ENCODE results near the gene PNPLA4.

- TF ChIP-seq CTCF (IDR thresholded peaks at IDR 0.05) (no peak), EZH2phosphoT487 (IDR thresholded peaks at IDR 0.05) (no peak), EZH2 (IDR thresholded peaks at IDR 0.05) (no peak)
These were observed 43.2 kb upstream of the PNPLA4 start for GRCh38 chrX:7970428-7970827.

Data from neural progenitor cell (in vitro differentiated cells).